K562 (cell line): ENCODE results near the gene ADAM8. TPM values are rescaled to one million over a fixed set of nuclear protein-coding genes. Genes with fewer than 3 reads are reported as not detected.

Source experiments
- ADNP ChIP-seq: fragments of 200-800 bp; sonication (Bioruptor generic); IDR thresholded peaks from 2 replicates; pipeline ENCODE4 v1.6.1; 2016; ENCODE audit warnings: missing genetic modification characterization, missing compliant biosample characterization
- DNMT1 ChIP-seq: fragments of 450-650 bp; IDR thresholded peaks from 2 replicates; pipeline ENCODE4 v1.6.1; 2016; ENCODE audit warnings: antibody characterized with exemption, mild to moderate bottlenecking
- GABPB2 ChIP-seq: fragments of 250-450 bp; sonication (Bioruptor Pico); conservative IDR thresholded peaks from 2 replicates; pipeline ENCODE4 v1.5.1; 2021; ENCODE audit warnings: mild to moderate bottlenecking
- HEY1 ChIP-seq: fragments of 250-450 bp; sonication (Bioruptor Pico); IDR thresholded peaks from 2 replicates; pipeline ENCODE4 v1.5.0; 2020; ENCODE audit warnings: mild to moderate bottlenecking, moderate library complexity, borderline replicate concordance
- LARP7 ChIP-seq: fragments of 450-650 bp; IDR thresholded peaks from 2 replicates; pipeline ENCODE4 v1.6.1; 2016
- NR1H2 ChIP-seq: sonication (generic); formaldehyde crosslinking; IDR thresholded peaks from 2 replicates; pipeline ENCODE4 v1.4.0; 2020; ENCODE audit warnings: mild to moderate bottlenecking, missing genetic modification reagents
- RAD51 ChIP-seq: fragments of 450-650 bp; IDR thresholded peaks from 2 replicates; pipeline ENCODE4 v1.7.1; 2016; ENCODE audit warnings: low read depth, mild to moderate bottlenecking, borderline replicate concordance
- TAF15 ChIP-seq: fragments of 200-400 bp; formaldehyde crosslinking; IDR thresholded peaks from 2 replicates; pipeline ENCODE4 v1.6.1; 2017; ENCODE audit warnings: mild to moderate bottlenecking, low read depth, low read length, moderate library complexity
- TAF7 ChIP-seq: fragments of 450-650 bp; IDR thresholded peaks from 2 replicates; pipeline ENCODE4 v1.6.1; 2016; ENCODE audit warnings: missing genetic modification characterization, missing compliant biosample characterization
- U2AF1 ChIP-seq: fragments of 200-400 bp; formaldehyde crosslinking; optimal IDR thresholded peaks from 2 replicates; pipeline ENCODE3; 2017; ENCODE audit warnings: mild to moderate bottlenecking, low read depth, low read length, moderate library complexity
- ZNF766 ChIP-seq: fragments of 200-800 bp; sonication (Bioruptor generic); conservative IDR thresholded peaks from 2 replicates; pipeline ENCODE4 v1.6.1; 2016; ENCODE audit warnings: missing genetic modification characterization, missing compliant biosample characterization
- polyA plus RNA-seq, 8 experiments: library from polyadenylated mRNA; depleted of rRNA in 4 of 8; stranded (reverse) in 5 of 8; unstranded in 3 of 8; fragments of >200 nt; fragmentation: Nextera tagmentation in 2 of 8; fragmentation: Illumina TruSeq in 1 of 8; extraction: Ambion mirVana in 2 of 8; extraction: Trizol in 1 of 8; gene quantifications; 2 replicates each; pipeline versions ENCODE4 v1.2.1 to v1.2.3, GENCODE V29; 2011 to 2014; ENCODE audit warnings: inconsistent platforms in 1 of 8, missing spikeins in 1 of 8
- total RNA-seq, 7 experiments: library from RNA; depleted of rRNA in 6 of 7; stranded (reverse); fragments of >200 nt in 6 of 7; fragmentation: Illumina TruSeq in 2 of 7; extraction: Trizol in 2 of 7; gene quantifications; 2 replicates each; pipeline versions ENCODE4 v1.2.1 to v1.2.3, GENCODE V29; 2011 to 2021; ENCODE audit warnings: low replicate concordance in 1 of 7
- TF ChIP-seq, protein P1 (sequence below): fragments of 250-450 bp; sonication (Bioruptor Pico); IDR thresholded peaks from 2 replicates; pipeline ENCODE4 v1.4.0; 2020
- TF ChIP-seq, protein P2 (sequence below): fragments of 450-650 bp; IDR thresholded peaks from 2 replicates; pipeline ENCODE4 v1.6.1; 2017; ENCODE audit warnings: antibody characterized with exemption, mild to moderate bottlenecking
- TF ChIP-seq, protein P3 (sequence below), 2 experiments: fragments of 450-650 bp; IDR thresholded peaks; 2 replicates each; pipeline ENCODE4 v1.6.1; 2018; ENCODE audit warnings: mild to moderate bottlenecking in 2 of 2, low read depth in 1 of 2; ENCODE audit not compliant: partially characterized antibody in 2 of 2

The ADAM8 gene
- total and polyA plus RNA-seq, 9 of the 15 experiments (the other 6 are each of a cell fraction or from before 2014, with no cell fraction given), result 0.07 to 7.0 (median 1.1) TPM

DNA sequence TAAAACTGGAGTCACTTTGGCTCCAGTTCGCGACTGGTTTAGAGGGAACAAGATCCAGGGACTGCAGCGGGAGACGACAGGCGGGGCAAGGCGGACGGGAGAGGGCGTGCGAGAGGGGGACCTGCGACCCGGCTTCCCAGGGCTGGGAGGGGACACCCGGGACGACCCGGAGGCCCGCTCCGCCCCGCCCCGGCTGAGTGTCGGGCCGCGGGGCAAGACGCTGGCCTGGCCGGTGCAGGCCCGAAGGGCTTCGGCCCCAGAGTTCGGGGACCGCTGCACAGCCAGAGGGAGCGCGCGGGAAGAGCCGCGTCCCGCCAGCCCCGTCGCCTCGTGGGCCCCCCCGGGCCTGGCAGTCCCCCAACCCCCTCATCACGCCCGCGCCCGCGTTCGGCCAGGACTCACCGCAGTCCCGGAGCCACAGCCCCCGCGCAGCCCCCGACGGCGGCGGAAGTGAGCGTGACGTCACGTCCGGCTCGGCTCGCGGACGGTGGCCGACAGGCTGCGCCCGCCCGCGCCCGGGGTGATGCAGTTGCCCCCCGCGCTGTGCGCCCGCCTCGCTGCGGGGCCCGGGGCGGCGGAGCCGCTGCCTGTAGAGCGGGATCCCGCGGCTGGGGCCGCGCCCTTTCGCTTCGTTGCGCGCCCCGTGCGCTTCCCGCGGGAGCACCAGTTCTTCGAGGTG, 31.9 kb upstream of the ADAM8 start, which contains the start of the genes TUBGCP2 and ZNF511 (continued):
- TF ChIP-seq, protein P1, sequence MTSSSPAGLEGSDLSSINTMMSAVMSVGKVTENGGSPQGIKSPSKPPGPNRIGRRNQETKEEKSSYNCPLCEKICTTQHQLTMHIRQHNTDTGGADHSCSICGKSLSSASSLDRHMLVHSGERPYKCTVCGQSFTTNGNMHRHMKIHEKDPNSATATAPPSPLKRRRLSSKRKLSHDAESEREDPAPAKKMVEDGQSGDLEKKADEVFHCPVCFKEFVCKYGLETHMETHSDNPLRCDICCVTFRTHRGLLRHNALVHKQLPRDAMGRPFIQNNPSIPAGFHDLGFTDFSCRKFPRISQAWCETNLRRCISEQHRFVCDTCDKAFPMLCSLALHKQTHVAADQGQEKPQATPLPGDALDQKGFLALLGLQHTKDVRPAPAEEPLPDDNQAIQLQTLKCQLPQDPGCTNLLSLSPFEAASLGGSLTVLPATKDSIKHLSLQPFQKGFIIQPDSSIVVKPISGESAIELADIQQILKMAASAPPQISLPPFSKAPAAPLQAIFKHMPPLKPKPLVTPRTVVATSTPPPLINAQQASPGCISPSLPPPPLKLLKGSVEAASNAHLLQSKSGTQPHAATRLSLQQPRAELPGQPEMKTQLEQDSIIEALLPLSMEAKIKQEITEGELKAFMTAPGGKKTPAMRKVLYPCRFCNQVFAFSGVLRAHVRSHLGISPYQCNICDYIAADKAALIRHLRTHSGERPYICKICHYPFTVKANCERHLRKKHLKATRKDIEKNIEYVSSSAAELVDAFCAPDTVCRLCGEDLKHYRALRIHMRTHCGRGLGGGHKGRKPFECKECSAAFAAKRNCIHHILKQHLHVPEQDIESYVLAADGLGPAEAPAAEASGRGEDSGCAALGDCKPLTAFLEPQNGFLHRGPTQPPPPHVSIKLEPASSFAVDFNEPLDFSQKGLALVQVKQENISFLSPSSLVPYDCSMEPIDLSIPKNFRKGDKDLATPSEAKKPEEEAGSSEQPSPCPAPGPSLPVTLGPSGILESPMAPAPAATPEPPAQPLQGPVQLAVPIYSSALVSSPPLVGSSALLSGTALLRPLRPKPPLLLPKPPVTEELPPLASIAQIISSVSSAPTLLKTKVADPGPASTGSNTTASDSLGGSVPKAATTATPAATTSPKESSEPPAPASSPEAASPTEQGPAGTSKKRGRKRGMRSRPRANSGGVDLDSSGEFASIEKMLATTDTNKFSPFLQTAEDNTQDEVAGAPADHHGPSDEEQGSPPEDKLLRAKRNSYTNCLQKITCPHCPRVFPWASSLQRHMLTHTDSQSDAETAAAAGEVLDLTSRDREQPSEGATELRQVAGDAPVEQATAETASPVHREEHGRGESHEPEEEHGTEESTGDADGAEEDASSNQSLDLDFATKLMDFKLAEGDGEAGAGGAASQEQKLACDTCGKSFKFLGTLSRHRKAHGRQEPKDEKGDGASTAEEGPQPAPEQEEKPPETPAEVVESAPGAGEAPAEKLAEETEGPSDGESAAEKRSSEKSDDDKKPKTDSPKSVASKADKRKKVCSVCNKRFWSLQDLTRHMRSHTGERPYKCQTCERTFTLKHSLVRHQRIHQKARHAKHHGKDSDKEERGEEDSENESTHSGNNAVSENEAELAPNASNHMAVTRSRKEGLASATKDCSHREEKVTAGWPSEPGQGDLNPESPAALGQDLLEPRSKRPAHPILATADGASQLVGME (CRISPR knock-in tag), result no peak
- TF ChIP-seq LARP7, result no peak
- TF ChIP-seq, protein P2, sequence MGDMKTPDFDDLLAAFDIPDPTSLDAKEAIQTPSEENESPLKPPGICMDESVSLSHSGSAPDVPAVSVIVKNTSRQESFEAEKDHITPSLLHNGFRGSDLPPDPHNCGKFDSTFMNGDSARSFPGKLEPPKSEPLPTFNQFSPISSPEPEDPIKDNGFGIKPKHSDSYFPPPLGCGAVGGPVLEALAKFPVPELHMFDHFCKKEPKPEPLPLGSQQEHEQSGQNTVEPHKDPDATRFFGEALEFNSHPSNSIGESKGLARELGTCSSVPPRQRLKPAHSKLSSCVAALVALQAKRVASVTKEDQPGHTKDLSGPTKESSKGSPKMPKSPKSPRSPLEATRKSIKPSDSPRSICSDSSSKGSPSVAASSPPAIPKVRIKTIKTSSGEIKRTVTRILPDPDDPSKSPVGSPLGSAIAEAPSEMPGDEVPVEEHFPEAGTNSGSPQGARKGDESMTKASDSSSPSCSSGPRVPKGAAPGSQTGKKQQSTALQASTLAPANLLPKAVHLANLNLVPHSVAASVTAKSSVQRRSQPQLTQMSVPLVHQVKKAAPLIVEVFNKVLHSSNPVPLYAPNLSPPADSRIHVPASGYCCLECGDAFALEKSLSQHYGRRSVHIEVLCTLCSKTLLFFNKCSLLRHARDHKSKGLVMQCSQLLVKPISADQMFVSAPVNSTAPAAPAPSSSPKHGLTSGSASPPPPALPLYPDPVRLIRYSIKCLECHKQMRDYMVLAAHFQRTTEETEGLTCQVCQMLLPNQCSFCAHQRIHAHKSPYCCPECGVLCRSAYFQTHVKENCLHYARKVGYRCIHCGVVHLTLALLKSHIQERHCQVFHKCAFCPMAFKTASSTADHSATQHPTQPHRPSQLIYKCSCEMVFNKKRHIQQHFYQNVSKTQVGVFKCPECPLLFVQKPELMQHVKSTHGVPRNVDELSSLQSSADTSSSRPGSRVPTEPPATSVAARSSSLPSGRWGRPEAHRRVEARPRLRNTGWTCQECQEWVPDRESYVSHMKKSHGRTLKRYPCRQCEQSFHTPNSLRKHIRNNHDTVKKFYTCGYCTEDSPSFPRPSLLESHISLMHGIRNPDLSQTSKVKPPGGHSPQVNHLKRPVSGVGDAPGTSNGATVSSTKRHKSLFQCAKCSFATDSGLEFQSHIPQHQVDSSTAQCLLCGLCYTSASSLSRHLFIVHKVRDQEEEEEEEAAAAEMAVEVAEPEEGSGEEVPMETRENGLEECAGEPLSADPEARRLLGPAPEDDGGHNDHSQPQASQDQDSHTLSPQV, result peak; percentile 49; the same call in 1 of the 2 replicates
- TF ChIP-seq ZNF766 (CRISPR knock-in tag), result no peak
- TF ChIP-seq DNMT1, result no peak
- TF ChIP-seq U2AF1, result no peak
- TF ChIP-seq, protein P3, sequence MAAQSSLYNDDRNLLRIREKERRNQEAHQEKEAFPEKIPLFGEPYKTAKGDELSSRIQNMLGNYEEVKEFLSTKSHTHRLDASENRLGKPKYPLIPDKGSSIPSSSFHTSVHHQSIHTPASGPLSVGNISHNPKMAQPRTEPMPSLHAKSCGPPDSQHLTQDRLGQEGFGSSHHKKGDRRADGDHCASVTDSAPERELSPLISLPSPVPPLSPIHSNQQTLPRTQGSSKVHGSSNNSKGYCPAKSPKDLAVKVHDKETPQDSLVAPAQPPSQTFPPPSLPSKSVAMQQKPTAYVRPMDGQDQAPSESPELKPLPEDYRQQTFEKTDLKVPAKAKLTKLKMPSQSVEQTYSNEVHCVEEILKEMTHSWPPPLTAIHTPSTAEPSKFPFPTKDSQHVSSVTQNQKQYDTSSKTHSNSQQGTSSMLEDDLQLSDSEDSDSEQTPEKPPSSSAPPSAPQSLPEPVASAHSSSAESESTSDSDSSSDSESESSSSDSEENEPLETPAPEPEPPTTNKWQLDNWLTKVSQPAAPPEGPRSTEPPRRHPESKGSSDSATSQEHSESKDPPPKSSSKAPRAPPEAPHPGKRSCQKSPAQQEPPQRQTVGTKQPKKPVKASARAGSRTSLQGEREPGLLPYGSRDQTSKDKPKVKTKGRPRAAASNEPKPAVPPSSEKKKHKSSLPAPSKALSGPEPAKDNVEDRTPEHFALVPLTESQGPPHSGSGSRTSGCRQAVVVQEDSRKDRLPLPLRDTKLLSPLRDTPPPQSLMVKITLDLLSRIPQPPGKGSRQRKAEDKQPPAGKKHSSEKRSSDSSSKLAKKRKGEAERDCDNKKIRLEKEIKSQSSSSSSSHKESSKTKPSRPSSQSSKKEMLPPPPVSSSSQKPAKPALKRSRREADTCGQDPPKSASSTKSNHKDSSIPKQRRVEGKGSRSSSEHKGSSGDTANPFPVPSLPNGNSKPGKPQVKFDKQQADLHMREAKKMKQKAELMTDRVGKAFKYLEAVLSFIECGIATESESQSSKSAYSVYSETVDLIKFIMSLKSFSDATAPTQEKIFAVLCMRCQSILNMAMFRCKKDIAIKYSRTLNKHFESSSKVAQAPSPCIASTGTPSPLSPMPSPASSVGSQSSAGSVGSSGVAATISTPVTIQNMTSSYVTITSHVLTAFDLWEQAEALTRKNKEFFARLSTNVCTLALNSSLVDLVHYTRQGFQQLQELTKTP (IDR thresholded peaks at IDR 0.05; ENCODE audit: low read depth in 1 of 2, partially characterized antibody in 2 of 2), result no peak
- TF ChIP-seq HEY1, result no peak
- TF ChIP-seq RAD51, result no peak
- no peak for TF ChIP-seq NR1H2 (CRISPR knock-in tag)
- TF ChIP-seq ADNP (tag), result no peak
- no peak for TF ChIP-seq TAF15
- TF ChIP-seq TAF7 (tag), result no peak
- no peak for TF ChIP-seq GABPB2 (CRISPR knock-in tag)
